GM23248 (cell line): ENCODE results near the gene SEC11C. TPM values are rescaled to one million over a fixed set of nuclear protein-coding genes. Genes with fewer than 3 reads are reported as not detected.

Source experiments
- DNase-seq: peaks from one replicate; pipeline ENCODE4 v3.0.0-alpha.2; 2015
- H2AFZ ChIP-seq: fragments of 200-600 bp; sonication (generic); 2 replicates; pipeline ENCODE4 v1.6.1; 2016; ENCODE audit warnings: antibody characterized with exemption
- H3F3A ChIP-seq: fragments of 200-600 bp; sonication (generic); 2 replicates; pipeline ENCODE4 v1.6.1; 2016; ENCODE audit warnings: mild to moderate bottlenecking, antibody characterized with exemption, mixed run types; ENCODE audit not compliant: insufficient read depth
- H3K27ac ChIP-seq: fragments of 200-600 bp; sonication (generic); 2 replicates; pipeline ENCODE4 v1.5.1; 2016; ENCODE audit warnings: mild to moderate bottlenecking
- H3K27me3 ChIP-seq: fragments of 200-600 bp; sonication (generic); replicated peaks from 2 replicates; pipeline ENCODE4 v1.6.1; 2016; ENCODE audit warnings: mild to moderate bottlenecking; ENCODE audit not compliant: insufficient read depth
- H3K36me3 ChIP-seq: fragments of 200-600 bp; sonication (generic); 2 replicates; pipeline ENCODE4 v1.6.1; 2016; ENCODE audit warnings: low read depth, mild to moderate bottlenecking
- H3K4me1 ChIP-seq: fragments of 200-600 bp; sonication (generic); 2 replicates; pipeline ENCODE4 v1.6.1; 2016; ENCODE audit warnings: mild to moderate bottlenecking; ENCODE audit not compliant: insufficient read depth
- H3K4me2 ChIP-seq: fragments of 200-600 bp; sonication (generic); one replicate; pipeline ENCODE4 v1.6.1; 2016; ENCODE audit warnings: mild to moderate bottlenecking; ENCODE audit not compliant: unreplicated experiment
- H3K4me3 ChIP-seq: fragments of 200-600 bp; sonication (generic); 2 replicates; pipeline ENCODE4 v1.5.1; 2016; ENCODE audit warnings: mild to moderate bottlenecking
- H3K79me2 ChIP-seq: fragments of 200-600 bp; sonication (generic); 2 replicates; pipeline ENCODE4 v1.6.1; 2016; ENCODE audit warnings: mild to moderate bottlenecking; ENCODE audit not compliant: insufficient read depth
- H3K9ac ChIP-seq: fragments of 200-600 bp; sonication (generic); 2 replicates; pipeline ENCODE4 v1.6.1; 2016; ENCODE audit warnings: mild to moderate bottlenecking
- H3K9me2 ChIP-seq: fragments of 200-600 bp; sonication (generic); 2 replicates; pipeline ENCODE4 v1.6.1; 2016; ENCODE audit warnings: mixed run types, mild to moderate bottlenecking, moderate library complexity; ENCODE audit not compliant: insufficient read depth
- H3K9me3 ChIP-seq: fragments of 200-600 bp; sonication (generic); one replicate; pipeline ENCODE4 v1.6.1; 2017; ENCODE audit warnings: low read depth
- H4K20me1 ChIP-seq: fragments of 200-600 bp; sonication (generic); 2 replicates; pipeline ENCODE4 v1.6.0; 2016; ENCODE audit not compliant: insufficient read depth
- EZH2 ChIP-seq: fragments of 200-600 bp; sonication (generic); IDR thresholded peaks from 2 replicates; pipeline ENCODE4 v1.6.1; 2018; ENCODE audit warnings: antibody characterized with exemption, mild to moderate bottlenecking; ENCODE audit not compliant: insufficient read depth, poor library complexity, severe bottlenecking
- EZH2phosphoT487 ChIP-seq: fragments of 200-600 bp; sonication (generic); IDR thresholded peaks from 2 replicates; pipeline ENCODE4 v1.6.1; 2018; ENCODE audit warnings: antibody characterized with exemption, moderate library complexity, mild to moderate bottlenecking, low read depth; ENCODE audit not compliant: insufficient read depth
- whole genome bisulfite sequencing, 2 experiments: methylation state at CpG; one replicate each; pipeline ENCODE4 v1.1.6; 2015 to 2017; ENCODE audit warnings: low lambda C conversion rate in 2 of 2, low coverage in 1 of 2; ENCODE audit errors: missing lambda C conversion rate in 2 of 2; 5-methylcytosine and 5-hydroxymethylcytosine counted together
- in situ Hi-C: fragments of 300-500 bp; cut with MboI; formaldehyde crosslinking; loops from 2 replicates; pipeline ENCODE4 v1.15.0; 2020
- polyA plus RNA-seq: library from polyadenylated mRNA; unstranded; fragments of >200 nt; fragmentation: Nextera tagmentation; extraction: Ambion mirVana; gene quantifications from 2 replicates; pipeline ENCODE4 v1.2.1, GENCODE V29; 2016
- total RNA-seq: library from RNA; depleted of rRNA; stranded (reverse); fragments of >200 nt; shearing (Covaris generic); gene quantifications from 2 replicates; pipeline ENCODE4 v1.2.3, GENCODE V29; 2014; rRNA removed

The SEC11C gene
- total RNA-seq = 7.7 and 16.7 TPM in 2 replicates
- polyA plus RNA-seq = 62.0 and 63.9 TPM in 2 replicates

DNA sequence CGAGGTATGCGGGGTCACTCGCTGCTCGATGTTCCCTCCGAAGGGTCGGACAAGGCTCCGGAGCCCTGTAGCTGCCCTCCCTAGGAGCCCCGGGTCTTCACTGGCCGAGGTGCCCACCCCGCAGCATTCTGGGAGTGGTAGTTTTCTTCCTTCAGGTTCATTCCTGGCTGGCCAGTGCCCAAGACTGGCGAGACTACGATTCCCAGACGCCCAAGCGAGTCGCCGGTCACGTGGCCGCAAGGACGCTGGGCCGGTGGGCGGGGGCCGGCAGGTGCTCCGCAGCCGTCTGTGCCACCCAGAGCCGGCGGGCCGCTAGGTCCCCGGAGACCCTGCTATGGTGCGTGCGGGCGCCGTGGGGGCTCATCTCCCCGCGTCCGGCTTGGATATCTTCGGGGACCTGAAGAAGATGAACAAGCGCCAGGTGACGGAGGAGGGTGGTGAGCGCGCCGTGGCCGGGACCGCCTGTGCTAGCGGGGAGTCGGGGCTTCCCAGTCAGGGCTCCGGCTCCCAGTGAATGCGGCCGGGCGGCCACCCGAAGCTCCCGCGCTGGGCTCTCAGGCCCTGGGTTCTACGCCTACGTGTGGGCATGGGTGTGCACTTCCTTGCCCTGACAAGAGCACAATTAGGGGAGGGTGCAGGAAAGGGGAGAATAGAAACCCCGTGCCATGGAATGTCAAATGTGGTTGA, at the start of gene SEC11C:
SEC11C (plus strand) TSS at position 270 of the 687 bp plus-strand sequence; CDS start at position 335, 65 bp downstream.
- DNase-seq = peak; percentile 98
- Histone ChIP-seq H3K36me3 (no peaks in the 10 kb centered on the region), H3F3A (peaks cover 3% of the 10 kb centered on the region; the same call in 1 of the 2 replicates), H3K27ac (peak within 1 kb of the TSS; percentile 32; the same call in 1 of the 2 replicates), H4K20me1 (no peaks in the 10 kb centered on the region), H3K79me2 (no peaks in the 10 kb centered on the region), H3K4me2 (peak within 1 kb of the TSS; percentile 87), H3K27me3 (peaks cover 1% of the 10 kb centered on the region; the same call in 1 of the 2 replicates), H3K4me3 (peak within 1 kb of the TSS; percentile 89), H3K9me3 (no peaks in the 10 kb centered on the region), H3K9me2 (no peaks in the 10 kb centered on the region), H2AFZ (peak within 1 kb of the TSS; percentile 95), H3K4me1 (no peaks in the 10 kb centered on the region), H3K9ac (peak within 1 kb of the TSS; percentile 79)
- TF ChIP-seq EZH2 (no peak), EZH2phosphoT487 (no peak)
- in situ Hi-C loops = no loop called here
- 1 to 2% methylated on average over 38 to 41 of the region's 55 CpGs for WGBS, 2 experiments

- Histone ChIP-seq H2AFZ (no peak overlapping the region), H3F3A (no peaks in the 10 kb centered on the region), H3K79me2 (no peaks in the 10 kb centered on the region), H4K20me1 (no peaks in the 10 kb centered on the region), H3K9me2 (no peaks in the 10 kb centered on the region), H3K4me3 (no peak overlapping the region), H3K4me2 (no peak overlapping the region), H3K9me3 (no peaks in the 10 kb centered on the region), H3K9ac (no peak overlapping the region), H3K27me3 (peaks cover 28% of the 10 kb centered on the region), H3K27ac (no peak overlapping the region), H3K4me1 (peaks cover 1% of the 10 kb centered on the region; the same call in 1 of the 2 replicates), H3K36me3 (no peaks in the 10 kb centered on the region)
- no peak for DNase-seq
- WGBS, 2 experiments = 62 to 67% methylated on average over 5 of the region's 5 CpGs
- in situ Hi-C loops = no loop called here
- no peak for TF ChIP-seq EZH2phosphoT487
- no peak for TF ChIP-seq EZH2
Observed at GRCh38 chr18:59090966-59091603, 48.6 kb upstream of the SEC11C start.

DNA sequence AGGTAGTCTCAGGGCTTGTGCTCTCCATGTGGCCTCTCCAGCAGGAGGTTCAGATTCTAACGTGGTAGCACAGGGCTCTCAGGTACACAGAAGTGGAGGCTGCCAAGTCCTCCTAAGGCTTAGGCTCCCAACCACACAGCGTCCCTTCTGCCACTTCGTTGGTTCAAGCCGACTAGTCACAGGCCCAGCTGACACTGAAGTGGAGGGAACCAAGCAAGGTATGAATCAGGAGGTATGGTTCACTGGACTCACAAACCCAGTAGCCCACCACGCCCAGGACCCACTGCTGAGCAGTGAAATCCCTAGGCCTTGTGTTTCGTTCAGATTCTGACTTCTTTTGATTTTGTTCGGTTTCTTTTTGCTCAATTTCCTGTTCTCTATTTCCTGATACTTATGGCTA, 46.0 kb upstream of the SEC11C start:
- Histone ChIP-seq H3K27ac (no peak overlapping the region), H3K9me2 (no peaks in the 10 kb centered on the region), H3K9ac (no peak overlapping the region), H4K20me1 (no peaks in the 10 kb centered on the region), H3K4me1 (no peaks in the 10 kb centered on the region), H3K4me2 (no peak overlapping the region), H3K79me2 (no peaks in the 10 kb centered on the region), H3F3A (no peaks in the 10 kb centered on the region), H3K36me3 (no peaks in the 10 kb centered on the region), H3K9me3 (no peaks in the 10 kb centered on the region), H3K4me3 (no peak overlapping the region), H2AFZ (no peak overlapping the region), H3K27me3 (peaks cover 45% of the 10 kb centered on the region)
- TF ChIP-seq EZH2phosphoT487 (no peak), EZH2 (no peak)
- 66 to 69% methylated on average over 7 of the region's 7 CpGs for WGBS, 2 experiments
- in situ Hi-C loops = no loop called here
- no peak for DNase-seq

- Histone ChIP-seq H3K27ac (no peak overlapping the region), H3K9ac (no peak overlapping the region), H3K79me2 (no peaks in the 10 kb centered on the region), H3K4me2 (no peak overlapping the region), H2AFZ (no peak overlapping the region), H3F3A (no peaks in the 10 kb centered on the region), H3K36me3 (no peaks in the 10 kb centered on the region), H3K9me3 (no peaks in the 10 kb centered on the region), H3K4me1 (no peaks in the 10 kb centered on the region), H3K27me3 (peaks cover 48% of the 10 kb centered on the region), H3K4me3 (no peak overlapping the region), H3K9me2 (no peaks in the 10 kb centered on the region), H4K20me1 (no peaks in the 10 kb centered on the region)
- WGBS, 2 experiments = 71 to 72% methylated on average over 5 of the region's 5 CpGs
- no peak for DNase-seq
- in situ Hi-C loops = no loop called here
- no peak for TF ChIP-seq EZH2phosphoT487
- no peak for TF ChIP-seq EZH2
Observed at GRCh38 chr18:59094569-59094968, 45.1 kb upstream of the SEC11C start.
